Breast epithelium (tissue), 4 donors: Measurements from ENCODE around the gene ZNF586. TPM values are rescaled to one million over a fixed set of nuclear protein-coding genes. Genes with fewer than 3 reads are reported as not detected.
"Not testable (repeated sequence)": the region's sequence is repeated elsewhere in the genome, so short reads cannot be mapped to it uniquely, and the experiment has no call there.

Experiments used
- DNase-seq, 2 donors: peaks; one replicate each; pipeline ENCODE4 v3.0.0-alpha.2; 2019; ENCODE audit warnings: low spot score in 2 of 2
- H3K27ac ChIP-seq, 2 donors: fragments of 200-600 bp; sonication (generic) in 1 of 2; one replicate each; pipeline ENCODE4 v1.5.1; 2016 to 2019; ENCODE audit warnings: mild to moderate bottlenecking in 1 of 2
- H3K27me3 ChIP-seq, 2 donors: fragments of 200-600 bp; sonication (generic) in 1 of 2; one replicate each; pipeline versions ENCODE4 v1.5.1 to v1.6.0; 2017 to 2019; ENCODE audit warnings: control low read depth in 1 of 2, mild to moderate bottlenecking in 1 of 2
- H3K36me3 ChIP-seq: fragments of 200-600 bp; one replicate; pipeline ENCODE4 v1.5.1; 2019
- H3K4me1 ChIP-seq, 2 donors: fragments of 200-600 bp; sonication (generic); one replicate each; pipeline ENCODE4 v1.5.1; 2016 to 2019; ENCODE audit warnings: control low read depth in 1 of 2
- H3K4me3 ChIP-seq, 3 donors: fragments of 200-600 bp; sonication (generic); 1 replicate in 2 of 3; 2 replicates in 1 of 3; pipeline ENCODE4 v1.5.1; 2016 to 2019; ENCODE audit warnings: mild to moderate bottlenecking in 3 of 3, moderate library complexity in 2 of 3
- H3K9me3 ChIP-seq, 2 donors: fragments of 200-600 bp; sonication (generic) in 1 of 2; one replicate each; pipeline ENCODE4 v1.5.1; 2016 to 2019; ENCODE audit warnings: control low read depth in 1 of 2
- CTCF ChIP-seq, 3 donors: fragments of 450-650 bp; IDR thresholded peaks; one replicate each; pipeline ENCODE4 v1.5.1; 2016 to 2017; ENCODE audit warnings: antibody characterized with exemption in 3 of 3, mild to moderate bottlenecking in 3 of 3, moderate library complexity in 3 of 3
- POLR2A ChIP-seq: fragments of 450-650 bp; IDR thresholded peaks from one replicate; pipeline ENCODE4 v1.6.1; 2016; ENCODE audit warnings: antibody characterized with exemption, mild to moderate bottlenecking, moderate library complexity
- POLR2AphosphoS5 ChIP-seq, 3 donors: sonication (generic); formaldehyde crosslinking; IDR thresholded peaks; one replicate each; pipeline ENCODE4 v1.6.1; 2017; ENCODE audit warnings: antibody characterized with exemption in 3 of 3
- intact Hi-C: fragments of 100-400 bp; cut with DNase I; formaldehyde crosslinking; loops from one replicate; pipeline ENCODE4 v1.15.1; 2023; ENCODE audit warnings: low total_unique reads
- total RNA-seq, 3 donors: library from RNA; depleted of rRNA; stranded (reverse); fragments of >200 nt; gene quantifications; one replicate each; pipeline ENCODE4 v1.1.0, GENCODE V29; 2016

Gene ZNF586
- total RNA-seq, 3 donors from 2014 or later, result 9.9 to 40.5 (median 13.4) TPM

GRCh38 chr19:57819475-57820148 lies 50.1 kb downstream of the ZNF586 start:
- Histone ChIP-seq H3K36me3 (no peaks in the 10 kb centered on the region), H3K27ac (peak overlapping the region; percentile 86 to 87), H3K4me1 (peaks cover 0 to 7% of the 10 kb centered on the region in 2 donors), H3K4me3 (peak overlapping the region; percentile 87 to 95 (median 87)), H3K9me3 (no peaks in the 10 kb centered on the region), H3K27me3 (no peaks in the 10 kb centered on the region)
- intact Hi-C loops, result no loop called here
- peak; percentile 73 to 77 for DNase-seq
- no peak for TF ChIP-seq CTCF (IDR thresholded peaks at IDR 0.05)
- peak in 2 of 3 donors; percentile 22 to 82 for TF ChIP-seq POLR2AphosphoS5 (IDR thresholded peaks at IDR 0.05)

DNA sequence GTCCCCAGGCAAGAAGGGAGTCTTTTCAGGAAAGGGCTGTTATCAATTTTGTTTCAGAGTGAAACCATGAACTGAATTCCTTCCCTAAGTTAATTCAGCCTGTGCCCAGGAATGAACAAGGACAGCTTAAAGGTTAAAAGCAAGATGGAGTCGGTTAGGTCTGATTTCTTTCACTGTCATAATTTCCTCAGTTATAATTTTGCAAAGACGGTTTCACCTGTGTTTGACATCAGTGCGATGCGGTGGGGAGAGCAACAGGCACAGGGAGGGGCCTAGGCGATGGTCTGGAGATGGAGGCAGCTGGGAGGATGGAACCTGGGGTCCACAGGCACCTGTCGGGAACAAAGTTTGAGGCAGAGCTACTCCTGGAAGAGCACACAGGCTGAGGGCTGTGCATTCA lies 51.1 kb downstream of the ZNF586 start:
- no peak for DNase-seq
- peaks cover 0 to 7% of the 10 kb centered on the region in 2 donors for H3K4me1 ChIP-seq
- TF ChIP-seq CTCF (IDR thresholded peaks at IDR 0.05), result no peak
- no peak for TF ChIP-seq POLR2A
- no peak for TF ChIP-seq POLR2AphosphoS5 (IDR thresholded peaks at IDR 0.05)
- peak overlapping the region in 1 of 2 donors; percentile 87 for H3K27ac ChIP-seq
- H3K27me3 ChIP-seq, result no peaks in the 10 kb centered on the region
- H3K36me3 ChIP-seq, result no peaks in the 10 kb centered on the region
- H3K4me3 ChIP-seq, result peak overlapping the region; percentile 87 to 95 (median 87)
- intact Hi-C loops, result no loop called here
- no peaks in the 10 kb centered on the region for H3K9me3 ChIP-seq

DNA sequence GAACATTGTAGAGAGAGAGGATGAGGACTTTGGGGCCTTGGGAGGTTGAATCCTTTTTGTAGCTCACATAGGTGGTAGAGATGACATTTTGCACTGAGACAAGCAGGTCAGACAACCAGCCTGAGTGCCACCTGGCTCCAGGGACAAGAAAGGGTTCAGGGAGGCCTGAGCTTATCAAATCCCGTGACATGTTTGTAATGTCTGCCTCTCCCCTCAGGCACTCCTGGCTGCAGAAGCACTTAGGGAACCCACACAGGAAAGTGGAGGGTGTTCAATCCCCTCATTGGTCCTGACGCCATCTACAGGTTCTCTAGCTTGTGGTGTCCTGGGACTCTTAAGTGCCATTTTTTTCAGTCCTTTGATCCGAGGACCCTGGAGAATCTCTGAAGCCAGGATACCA lies 51.6 kb downstream of the ZNF586 start:
- intact Hi-C loops, result not testable (repeated sequence)

DNA sequence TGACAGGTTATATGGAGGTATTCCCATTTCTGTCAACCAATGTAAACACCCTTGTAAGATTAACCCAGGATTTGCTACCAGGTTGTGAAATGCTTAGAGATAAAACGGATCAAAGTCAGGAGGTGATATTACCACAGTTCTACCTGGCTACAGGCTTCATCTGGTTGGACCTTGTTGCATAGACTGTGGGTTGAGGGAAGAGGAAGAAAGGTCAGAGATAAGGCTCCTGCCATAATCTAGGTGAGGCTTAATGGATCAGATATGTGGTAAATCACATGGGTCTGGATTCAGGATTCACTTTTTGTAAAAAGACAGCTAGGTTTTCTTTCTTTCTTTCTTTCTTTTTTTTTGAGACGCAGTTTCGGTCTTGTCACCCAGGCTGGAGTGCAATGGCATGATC lies 52.0 kb downstream of the ZNF586 start:
- H3K36me3 ChIP-seq, intact Hi-C loops, H3K27ac ChIP-seq, H3K4me3 ChIP-seq, H3K27me3 ChIP-seq, H3K9me3 ChIP-seq, DNase-seq, H3K4me1 ChIP-seq: not testable (repeated sequence)

More for the DNA sequence above, 51.6 kb downstream of the ZNF586 start:
- not testable (repeated sequence) for H3K4me1 ChIP-seq, H3K9me3 ChIP-seq, H3K27ac ChIP-seq, H3K36me3 ChIP-seq, DNase-seq, H3K27me3 ChIP-seq
- H3K4me3 ChIP-seq, result peak overlapping the region in 1 of 3 donors; percentile 95

GRCh38 chr19:57823155-57823554 lies 53.7 kb downstream of the ZNF586 start:
- DNase-seq, H3K36me3 ChIP-seq, H3K4me1 ChIP-seq, H3K27ac ChIP-seq, H3K27me3 ChIP-seq, intact Hi-C loops, H3K9me3 ChIP-seq, H3K4me3 ChIP-seq: not testable (repeated sequence)

- intact Hi-C loops, H3K9me3 ChIP-seq, H3K4me3 ChIP-seq, DNase-seq, H3K27me3 ChIP-seq, H3K4me1 ChIP-seq, H3K36me3 ChIP-seq, H3K27ac ChIP-seq: not testable (repeated sequence)
Measured at GRCh38 chr19:57823608-57824007, 54.1 kb downstream of the ZNF586 start.

DNA sequence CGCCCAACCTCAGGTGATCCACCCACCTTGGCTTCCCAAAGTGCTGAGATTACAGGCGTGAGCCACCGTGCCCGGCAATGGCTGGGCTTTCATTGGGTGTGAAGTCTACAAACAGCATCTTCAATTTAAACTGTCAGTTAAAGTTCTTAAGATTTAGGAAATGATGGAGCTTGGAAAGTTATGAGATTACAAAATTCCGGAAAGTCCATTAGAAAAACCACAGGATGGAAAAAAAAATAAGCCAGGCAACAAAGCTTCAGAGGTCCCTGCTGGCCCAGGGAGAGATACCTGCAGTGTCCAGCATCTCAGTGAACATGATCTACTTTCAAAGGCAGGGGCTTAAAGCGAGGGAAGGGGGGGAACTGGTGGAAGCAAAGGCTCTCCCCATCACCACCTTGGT lies 56.0 kb downstream of the ZNF586 start:
- Histone ChIP-seq H3K9me3 (peaks cover 0 to 18% of the 10 kb centered on the region in 2 donors), H3K4me3 (no peak overlapping the region), H3K27ac (no peak overlapping the region), H3K4me1 (peaks cover 0 to 4% of the 10 kb centered on the region in 2 donors), H3K36me3 (no peaks in the 10 kb centered on the region), H3K27me3 (no peaks in the 10 kb centered on the region)
- TF ChIP-seq CTCF (IDR thresholded peaks at IDR 0.05) (no peak), POLR2A (no peak), POLR2AphosphoS5 (IDR thresholded peaks at IDR 0.05) (no peak)
- no peak for DNase-seq
- intact Hi-C loops, result no loop called here
